OCI-LY3 (cell line): ENCODE measurements around the gene SNX21.

ENCODE experiments used
- H2AFZ ChIP-seq: fragments of 200-600, 300-600 bp; shearing (Covaris generic); 2 replicates; pipeline ENCODE4 v1.6.0; 2014; ENCODE audit warnings: antibody characterized with exemption, low read depth, low read length
- H3K27ac ChIP-seq: fragments of 200-600, 300-600 bp; sonication (generic); 2 replicates; pipeline ENCODE4 v1.5.1; 2014; ENCODE audit warnings: mild to moderate bottlenecking, low read length, moderate library complexity, mixed read lengths
- H3K27me3 ChIP-seq: fragments of 200-600, 300-600 bp; sonication (generic); 2 replicates; pipeline ENCODE4 v1.6.1; 2014; ENCODE audit warnings: low read depth, low read length, mixed read lengths
- H3K36me3 ChIP-seq: fragments of 200-600, 300-600 bp; sonication (generic); replicated peaks from 2 replicates; pipeline ENCODE3; 2014; ENCODE audit warnings: low read depth, low read length, mixed read lengths
- H3K4me1 ChIP-seq: fragments of 300-600, 200-600 bp; sonication (generic); 2 replicates; pipeline ENCODE4 v1.6.1; 2014; ENCODE audit warnings: low read length, mixed read lengths
- H3K4me2 ChIP-seq: fragments of 200-600, 300-600 bp; sonication (generic); 2 replicates; pipeline ENCODE4 v1.6.1; 2014; ENCODE audit warnings: low read length, mixed read lengths
- H3K4me3 ChIP-seq: fragments of 300-600, 200-600 bp; sonication (generic); 2 replicates; pipeline ENCODE4 v1.5.1; 2014; ENCODE audit warnings: antibody characterized with exemption, mild to moderate bottlenecking, low read length, moderate library complexity
- H3K79me2 ChIP-seq: fragments of 300-600, 200-600 bp; shearing (Covaris generic); 2 replicates; pipeline ENCODE4 v1.6.1; 2014; ENCODE audit warnings: mild to moderate bottlenecking, low read length, mixed read lengths
- H3K9ac ChIP-seq: fragments of 300-600, 200-600 bp; shearing (Covaris generic); 2 replicates; pipeline ENCODE4 v1.6.0; 2014; ENCODE audit warnings: mild to moderate bottlenecking, low read length, moderate library complexity
- H3K9me3 ChIP-seq: fragments of 200-600, 300-600 bp; shearing (Covaris generic); 2 replicates; pipeline ENCODE4 v1.6.1; 2014; ENCODE audit warnings: low read length, mixed read lengths; ENCODE audit not compliant: insufficient read depth
- H4K20me1 ChIP-seq: fragments of 200-600, 300-600 bp; sonication (generic); 2 replicates; pipeline ENCODE4 v1.6.1; 2016; ENCODE audit warnings: low read length, mixed read lengths; ENCODE audit not compliant: insufficient read depth
- EZH2phosphoT487 ChIP-seq: fragments of 200-600 bp; shearing (Covaris generic); IDR thresholded peaks from 2 replicates; pipeline ENCODE4 v1.6.1; 2018; ENCODE audit warnings: antibody characterized with exemption, mixed run types, low read depth
- TF ChIP-seq, protein P1 (sequence below): fragments of 200-600, 300-600 bp; sonication (generic); IDR thresholded peaks from 2 replicates; pipeline ENCODE4 v1.5.1; 2014; ENCODE audit warnings: antibody characterized with exemption, low read length, low read depth

The SNX21 gene

DNA sequence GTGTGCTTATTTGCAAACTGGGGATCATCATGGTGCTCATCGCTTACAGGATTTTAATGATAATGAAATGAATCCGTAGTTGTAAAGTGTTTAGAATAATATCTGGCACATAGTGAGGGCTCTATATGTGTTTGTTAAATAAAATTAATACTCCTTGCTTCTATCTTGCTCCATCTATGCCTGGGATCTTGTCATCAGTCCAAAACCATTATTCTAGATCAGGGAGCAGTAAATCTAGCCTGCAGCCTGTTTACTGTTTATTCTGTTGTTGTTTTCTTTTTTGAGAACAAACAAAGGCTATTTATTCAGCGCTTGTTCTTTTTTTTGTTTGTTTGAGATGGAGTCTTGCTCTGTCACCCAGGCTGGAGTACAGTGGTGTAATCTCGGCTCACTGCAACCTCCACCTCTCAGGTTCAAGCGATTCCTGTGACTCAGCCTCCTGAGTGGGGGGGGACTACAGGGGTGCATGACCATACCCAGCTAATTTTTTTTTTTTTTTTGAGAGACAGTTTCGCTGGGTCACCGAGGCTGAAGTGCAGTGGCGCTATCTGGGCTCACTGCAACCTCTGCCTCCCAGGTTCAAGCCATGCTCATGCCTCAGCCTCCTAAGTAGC, 15.5 kb downstream of the SNX21 start:
- H4K20me1 ChIP-seq, result no peaks in the 10 kb centered on the region
- H3K27ac ChIP-seq, result no peak overlapping the region
- H3K4me3 ChIP-seq, result no peak overlapping the region
- TF ChIP-seq, protein P1, sequence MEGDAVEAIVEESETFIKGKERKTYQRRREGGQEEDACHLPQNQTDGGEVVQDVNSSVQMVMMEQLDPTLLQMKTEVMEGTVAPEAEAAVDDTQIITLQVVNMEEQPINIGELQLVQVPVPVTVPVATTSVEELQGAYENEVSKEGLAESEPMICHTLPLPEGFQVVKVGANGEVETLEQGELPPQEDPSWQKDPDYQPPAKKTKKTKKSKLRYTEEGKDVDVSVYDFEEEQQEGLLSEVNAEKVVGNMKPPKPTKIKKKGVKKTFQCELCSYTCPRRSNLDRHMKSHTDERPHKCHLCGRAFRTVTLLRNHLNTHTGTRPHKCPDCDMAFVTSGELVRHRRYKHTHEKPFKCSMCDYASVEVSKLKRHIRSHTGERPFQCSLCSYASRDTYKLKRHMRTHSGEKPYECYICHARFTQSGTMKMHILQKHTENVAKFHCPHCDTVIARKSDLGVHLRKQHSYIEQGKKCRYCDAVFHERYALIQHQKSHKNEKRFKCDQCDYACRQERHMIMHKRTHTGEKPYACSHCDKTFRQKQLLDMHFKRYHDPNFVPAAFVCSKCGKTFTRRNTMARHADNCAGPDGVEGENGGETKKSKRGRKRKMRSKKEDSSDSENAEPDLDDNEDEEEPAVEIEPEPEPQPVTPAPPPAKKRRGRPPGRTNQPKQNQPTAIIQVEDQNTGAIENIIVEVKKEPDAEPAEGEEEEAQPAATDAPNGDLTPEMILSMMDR, result no peak
- TF ChIP-seq EZH2phosphoT487, result no peak
- no peaks in the 10 kb centered on the region for H3K79me2 ChIP-seq
- H3K4me2 ChIP-seq, result no peak overlapping the region
- no peak overlapping the region for H2AFZ ChIP-seq
- H3K9ac ChIP-seq, result no peak overlapping the region
- H3K9me3 ChIP-seq, result no peaks in the 10 kb centered on the region
- peaks cover 6% of the 10 kb centered on the region for H3K36me3 ChIP-seq
- H3K27me3 ChIP-seq, result no peaks in the 10 kb centered on the region
- no peaks in the 10 kb centered on the region for H3K4me1 ChIP-seq

- H3K4me1 ChIP-seq, result no peaks in the 10 kb centered on the region
- no peaks in the 10 kb centered on the region for H4K20me1 ChIP-seq
- H3K27me3 ChIP-seq, result no peaks in the 10 kb centered on the region
- H3K79me2 ChIP-seq, result no peaks in the 10 kb centered on the region
- H3K9me3 ChIP-seq, result no peaks in the 10 kb centered on the region
- no peak overlapping the region for H3K9ac ChIP-seq
- H3K4me2 ChIP-seq, result no peak overlapping the region
- no peak overlapping the region for H3K4me3 ChIP-seq
- H3K27ac ChIP-seq, result no peak overlapping the region
- H3K36me3 ChIP-seq, result peaks cover 9% of the 10 kb centered on the region
- no peak overlapping the region for H2AFZ ChIP-seq
- TF ChIP-seq, protein P1, result no peak
- no peak for TF ChIP-seq EZH2phosphoT487
Observed at GRCh38 chr20:45850238-45850637, 16.6 kb downstream of the SNX21 start.

- Histone ChIP-seq H3K27ac (no peak overlapping the region), H3K4me2 (no peak overlapping the region), H4K20me1 (no peaks in the 10 kb centered on the region), H3K9ac (no peak overlapping the region), H3K36me3 (peaks cover 7% of the 10 kb centered on the region), H3K9me3 (no peaks in the 10 kb centered on the region), H3K4me1 (no peaks in the 10 kb centered on the region), H2AFZ (no peak overlapping the region), H3K79me2 (peaks cover 2% of the 10 kb centered on the region; the same call in 1 of the 2 replicates), H3K27me3 (no peaks in the 10 kb centered on the region), H3K4me3 (no peak overlapping the region)
- TF ChIP-seq EZH2phosphoT487, result no peak
- TF ChIP-seq, protein P1, result no peak
Observed at GRCh38 chr20:45850926-45851325, 17.3 kb downstream of the SNX21 start.

DNA sequence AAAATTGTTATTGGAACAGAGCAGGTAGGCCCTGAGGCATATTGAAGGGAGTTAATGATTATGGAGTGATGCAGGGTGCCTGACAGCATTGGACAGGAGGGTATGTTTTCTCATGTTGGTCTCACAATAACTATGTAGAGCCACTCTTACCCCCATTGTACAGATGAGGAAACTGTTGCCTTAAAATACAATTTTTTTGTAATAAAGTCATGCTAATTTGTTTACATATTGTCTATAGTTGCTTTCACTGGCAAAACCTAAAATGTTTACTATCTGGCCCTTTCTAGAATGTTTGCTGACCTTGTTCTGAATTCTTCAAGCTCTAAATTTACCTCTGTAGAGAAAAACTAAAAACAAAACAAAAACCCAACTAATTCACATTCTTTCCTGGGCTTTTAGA, 17.9 kb downstream of the SNX21 start:
- Histone ChIP-seq H3K79me2 (peaks cover 8% of the 10 kb centered on the region), H4K20me1 (no peaks in the 10 kb centered on the region), H3K27ac (no peak overlapping the region), H3K9me3 (no peaks in the 10 kb centered on the region), H3K27me3 (no peaks in the 10 kb centered on the region), H2AFZ (no peak overlapping the region), H3K9ac (no peak overlapping the region), H3K36me3 (peaks cover 7% of the 10 kb centered on the region), H3K4me2 (no peak overlapping the region), H3K4me1 (peaks cover 6% of the 10 kb centered on the region), H3K4me3 (no peak overlapping the region)
- no peak for TF ChIP-seq EZH2phosphoT487
- TF ChIP-seq, protein P1, result no peak
